GM12874 (cell line): ENCODE data around the gene IGFBPL1.
A peak's percentile ranks its signal among the peaks of the same experiment; 100 is the strongest.

Experiments
- CTCF ChIP-seq: IDR thresholded peaks from 2 replicates; pipeline ENCODE4 v1.5.1; 2011; ENCODE audit warnings: low read depth, mild to moderate bottlenecking, control low read depth, low read length, moderate library complexity; ENCODE audit not compliant: insufficient read depth

The IGFBPL1 gene

GRCh38 chr9:38436708-38437107, 12.5 kb upstream of the IGFBPL1 start:
- no peak for TF ChIP-seq CTCF

GRCh38 chr9:38435521-38435920, 11.3 kb upstream of the IGFBPL1 start:
- TF ChIP-seq CTCF = no peak

GRCh38 chr9:38434853-38435252, 10.6 kb upstream of the IGFBPL1 start:
- TF ChIP-seq CTCF = no peak

GRCh38 chr9:38434365-38434764, 10.1 kb upstream of the IGFBPL1 start:
- no peak for TF ChIP-seq CTCF

GRCh38 chr9:38432922-38433510, 8.8 kb upstream of the IGFBPL1 start:
- peak; percentile 44; the same call in 1 of the 2 replicates for TF ChIP-seq CTCF

- TF ChIP-seq CTCF = no peak
Measured at GRCh38 chr9:38431116-38431515, 6.9 kb upstream of the IGFBPL1 start.

GRCh38 chr9:38428062-38428461, 3.8 kb upstream of the IGFBPL1 start:
- no peak for TF ChIP-seq CTCF

- no peak for TF ChIP-seq CTCF
Measured at GRCh38 chr9:38424918-38425317, 664 bp upstream of the IGFBPL1 start.
